ENCODE results near the gene FAM98B. TPM values are rescaled to one million over a fixed set of nuclear protein-coding genes. Genes with fewer than 3 reads are reported as not detected.
"Not testable (repeated sequence)": the region's sequence is repeated elsewhere in the genome, so short reads cannot be mapped to it uniquely, and the experiment has no call there.

Gene FAM98B
- total RNA-seq, 1 donor = 9.8 TPM

- Histone ChIP-seq H3K27ac (ENCODE audit: low read depth, low read length) (no peak overlapping the region), H3K4me2 (ENCODE audit: insufficient read depth, low read length) (no peak overlapping the region), H3K4me3 (ENCODE audit: insufficient read depth, low read length) (no peak overlapping the region), H3K9me3 (ENCODE audit: low read depth, low read length) (no peaks in the 10 kb centered on the region), H4K20me1 (ENCODE audit: insufficient read depth, low read length) (no peaks in the 10 kb centered on the region), H3K4me1 (ENCODE audit: insufficient read depth, low read length) (no peaks in the 10 kb centered on the region), H3K27me3 (ENCODE audit: insufficient read depth, low read length) (peaks cover 15% of the 10 kb centered on the region), H2AFZ (ENCODE audit: low read length) (no peak overlapping the region), H3K36me3 (ENCODE audit: insufficient read depth, low read length) (no peaks in the 10 kb centered on the region), H3K79me2 (ENCODE audit: insufficient read depth, low read length) (no peaks in the 10 kb centered on the region)
- no peak for TF ChIP-seq CTCF (IDR thresholded peaks at IDR 0.05; ENCODE audit: extremely low read depth, low read depth, low read length)
- no peak for DNase-seq (ENCODE audit: insufficient read length, low spot score, missing footprints)
Measured at GRCh38 chr15:38425269-38425668, 28.7 kb upstream of the FAM98B start.

- H3K4me1 ChIP-seq (ENCODE audit: insufficient read depth, low read length) = no peaks in the 10 kb centered on the region
- DNase-seq (ENCODE audit: insufficient read length, low spot score, missing footprints) = no peak
- no peaks in the 10 kb centered on the region for H3K9me3 ChIP-seq (ENCODE audit: low read depth, low read length)
- no peaks in the 10 kb centered on the region for H4K20me1 ChIP-seq (ENCODE audit: insufficient read depth, low read length)
- H3K36me3 ChIP-seq (ENCODE audit: insufficient read depth, low read length) = no peaks in the 10 kb centered on the region
- no peak overlapping the region for H3K27ac ChIP-seq (ENCODE audit: low read depth, low read length)
- H3K79me2 ChIP-seq (ENCODE audit: insufficient read depth, low read length) = no peaks in the 10 kb centered on the region
- no peak overlapping the region for H2AFZ ChIP-seq (ENCODE audit: low read length)
- H3K4me3 ChIP-seq (ENCODE audit: insufficient read depth, low read length) = no peak overlapping the region
- peaks cover 31% of the 10 kb centered on the region for H3K27me3 ChIP-seq (ENCODE audit: insufficient read depth, low read length)
- H3K4me2 ChIP-seq (ENCODE audit: insufficient read depth, low read length) = no peak overlapping the region
- no peak for TF ChIP-seq CTCF (IDR thresholded peaks at IDR 0.05; ENCODE audit: extremely low read depth, low read depth, low read length)
Measured at GRCh38 chr15:38427380-38427779, 26.5 kb upstream of the FAM98B start.

- Histone ChIP-seq H2AFZ (ENCODE audit: low read length) (no peak overlapping the region), H3K4me1 (ENCODE audit: insufficient read depth, low read length) (no peaks in the 10 kb centered on the region), H3K9me3 (ENCODE audit: low read depth, low read length) (no peaks in the 10 kb centered on the region), H4K20me1 (ENCODE audit: insufficient read depth, low read length) (no peaks in the 10 kb centered on the region), H3K27ac (ENCODE audit: low read depth, low read length) (no peak overlapping the region), H3K27me3 (ENCODE audit: insufficient read depth, low read length) (peaks cover 29% of the 10 kb centered on the region), H3K4me2 (ENCODE audit: insufficient read depth, low read length) (no peak overlapping the region), H3K4me3 (ENCODE audit: insufficient read depth, low read length) (no peak overlapping the region), H3K36me3 (ENCODE audit: insufficient read depth, low read length) (no peaks in the 10 kb centered on the region), H3K79me2 (ENCODE audit: insufficient read depth, low read length) (no peaks in the 10 kb centered on the region)
- DNase-seq (ENCODE audit: insufficient read length, low spot score, missing footprints) = no peak
- no peak for TF ChIP-seq CTCF (IDR thresholded peaks at IDR 0.05; ENCODE audit: extremely low read depth, low read depth, low read length)
Measured at GRCh38 chr15:38430106-38430760, 23.7 kb upstream of the FAM98B start.

- no peaks in the 10 kb centered on the region for H3K4me1 ChIP-seq (ENCODE audit: insufficient read depth, low read length)
- TF ChIP-seq CTCF (IDR thresholded peaks at IDR 0.05; ENCODE audit: extremely low read depth, low read depth, low read length) = no peak
Measured at GRCh38 chr15:38436993-38437392, 16.9 kb upstream of the FAM98B start.

GRCh38 chr15:38437603-38438002 is 16.3 kb upstream of the FAM98B start:
- not testable (repeated sequence) for H3K9me3 ChIP-seq (ENCODE audit: low read depth, low read length); H3K4me2 ChIP-seq (ENCODE audit: insufficient read depth, low read length); H3K27ac ChIP-seq (ENCODE audit: low read depth, low read length); H3K4me3 ChIP-seq (ENCODE audit: insufficient read depth, low read length); H3K79me2 ChIP-seq (ENCODE audit: insufficient read depth, low read length); H3K4me1 ChIP-seq (ENCODE audit: insufficient read depth, low read length); H3K36me3 ChIP-seq (ENCODE audit: insufficient read depth, low read length); H2AFZ ChIP-seq (ENCODE audit: low read length); DNase-seq (ENCODE audit: insufficient read length, low spot score, missing footprints); H4K20me1 ChIP-seq (ENCODE audit: insufficient read depth, low read length)
- peaks cover 19% of the 10 kb centered on the region for H3K27me3 ChIP-seq (ENCODE audit: insufficient read depth, low read length)

More at GRCh38 chr15:38436993-38437392, 16.9 kb upstream of the FAM98B start:
- Histone ChIP-seq H3K27ac (ENCODE audit: low read depth, low read length) (no peak overlapping the region), H3K9me3 (ENCODE audit: low read depth, low read length) (no peaks in the 10 kb centered on the region), H3K79me2 (ENCODE audit: insufficient read depth, low read length) (no peaks in the 10 kb centered on the region), H3K27me3 (ENCODE audit: insufficient read depth, low read length) (peaks cover 24% of the 10 kb centered on the region), H3K4me2 (ENCODE audit: insufficient read depth, low read length) (no peak overlapping the region), H3K36me3 (ENCODE audit: insufficient read depth, low read length) (no peaks in the 10 kb centered on the region), H4K20me1 (ENCODE audit: insufficient read depth, low read length) (no peaks in the 10 kb centered on the region), H2AFZ (ENCODE audit: low read length) (no peak overlapping the region), H3K4me3 (ENCODE audit: insufficient read depth, low read length) (no peak overlapping the region)
- DNase-seq (ENCODE audit: insufficient read length, low spot score, missing footprints) = no peak
